ENCODE measurements around the gene H3-3A.

H3-3A gene

GRCh38 chr1:226059709-226060108, 2.8 kb upstream of the H3-3A start:
- TF ChIP-seq, protein P1, sequence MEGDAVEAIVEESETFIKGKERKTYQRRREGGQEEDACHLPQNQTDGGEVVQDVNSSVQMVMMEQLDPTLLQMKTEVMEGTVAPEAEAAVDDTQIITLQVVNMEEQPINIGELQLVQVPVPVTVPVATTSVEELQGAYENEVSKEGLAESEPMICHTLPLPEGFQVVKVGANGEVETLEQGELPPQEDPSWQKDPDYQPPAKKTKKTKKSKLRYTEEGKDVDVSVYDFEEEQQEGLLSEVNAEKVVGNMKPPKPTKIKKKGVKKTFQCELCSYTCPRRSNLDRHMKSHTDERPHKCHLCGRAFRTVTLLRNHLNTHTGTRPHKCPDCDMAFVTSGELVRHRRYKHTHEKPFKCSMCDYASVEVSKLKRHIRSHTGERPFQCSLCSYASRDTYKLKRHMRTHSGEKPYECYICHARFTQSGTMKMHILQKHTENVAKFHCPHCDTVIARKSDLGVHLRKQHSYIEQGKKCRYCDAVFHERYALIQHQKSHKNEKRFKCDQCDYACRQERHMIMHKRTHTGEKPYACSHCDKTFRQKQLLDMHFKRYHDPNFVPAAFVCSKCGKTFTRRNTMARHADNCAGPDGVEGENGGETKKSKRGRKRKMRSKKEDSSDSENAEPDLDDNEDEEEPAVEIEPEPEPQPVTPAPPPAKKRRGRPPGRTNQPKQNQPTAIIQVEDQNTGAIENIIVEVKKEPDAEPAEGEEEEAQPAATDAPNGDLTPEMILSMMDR (IDR thresholded peaks at IDR 0.05; ENCODE audit: low read depth, low read length): no peak
- no peaks in the 10 kb centered on the region for H3K9me3 ChIP-seq
- H3K27me3 ChIP-seq: no peaks in the 10 kb centered on the region
- 0 out of 2 replicates have a peak, but pooled peaks cover 2% of the 10 kb centered on the region for H3K4me1 ChIP-seq
- H3K4me3 ChIP-seq (ENCODE audit: low read depth, low read length): no peak overlapping the region
- 0 out of 2 replicates have a peak, but pooled peaks cover 2% of the 10 kb centered on the region for H3K36me3 ChIP-seq
- DNase-seq: no peak

DNA sequence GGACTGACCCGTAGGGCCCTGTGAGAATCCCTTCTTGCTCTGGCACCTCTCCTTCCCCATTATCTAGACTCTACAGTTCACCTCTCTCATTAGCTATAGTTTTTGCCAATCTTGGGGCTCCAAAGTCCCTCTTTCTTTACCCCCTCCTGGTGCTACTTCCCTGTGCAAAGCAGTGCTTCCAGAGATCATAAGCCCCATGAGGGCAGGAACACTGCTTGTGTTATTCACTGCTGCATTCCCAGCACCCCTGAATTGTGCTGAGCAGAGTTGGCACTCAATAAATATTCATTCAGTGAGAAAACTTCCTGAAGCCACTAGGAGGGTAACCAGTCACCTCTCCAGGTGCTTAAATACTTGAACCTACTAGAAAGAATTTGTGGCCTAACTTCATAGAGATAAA, 2.1 kb upstream of the H3-3A start:
- Histone ChIP-seq H3K4me1 (0 out of 2 replicates have a peak, but pooled peaks cover 2% of the 10 kb centered on the region), H3K36me3 (peaks cover 7% of the 10 kb centered on the region; the same call in 1 of the 2 replicates), H3K9me3 (no peaks in the 10 kb centered on the region), H3K27me3 (no peaks in the 10 kb centered on the region), H3K4me3 (ENCODE audit: low read depth, low read length) (no peak overlapping the region)
- TF ChIP-seq, protein P1 (IDR thresholded peaks at IDR 0.05; ENCODE audit: low read depth, low read length): no peak
- no peak for DNase-seq

GRCh38 chr1:226061068-226061840, 1.3 kb upstream of the H3-3A start:
- TF ChIP-seq, protein P1 (IDR thresholded peaks at IDR 0.05; ENCODE audit: low read depth, low read length): no peak
- Histone ChIP-seq H3K36me3 (peaks cover 15% of the 10 kb centered on the region), H3K27me3 (no peaks in the 10 kb centered on the region), H3K9me3 (no peaks in the 10 kb centered on the region), H3K4me3 (ENCODE audit: low read depth, low read length) (peak overlapping the region; percentile 80), H3K4me1 (0 out of 2 replicates have a peak, but pooled peaks cover 2% of the 10 kb centered on the region)
- no peak for DNase-seq

- Histone ChIP-seq H3K36me3 (peaks cover 22% of the 10 kb centered on the region), H3K9me3 (no peaks in the 10 kb centered on the region), H3K4me1 (0 out of 2 replicates have a peak, but pooled peaks cover 2% of the 10 kb centered on the region), H3K4me3 (ENCODE audit: low read depth, low read length) (peak overlapping the region; percentile 80), H3K27me3 (no peaks in the 10 kb centered on the region)
- TF ChIP-seq, protein P1 (IDR thresholded peaks at IDR 0.05; ENCODE audit: low read depth, low read length): no peak
- DNase-seq: peak; percentile 89
Measured at GRCh38 chr1:226061841-226062557, 517 bp upstream of the H3-3A start.

- peak; percentile 57 for DNase-seq
- peak overlapping the region; percentile 77 for H3K4me3 ChIP-seq (ENCODE audit: low read depth, low read length)
Measured at GRCh38 chr1:226063224-226063976, 884 bp downstream of the H3-3A start.

More at GRCh38 chr1:226063224-226063976, 884 bp downstream of the H3-3A start:
- no peaks in the 10 kb centered on the region for H3K9me3 ChIP-seq
- 0 out of 2 replicates have a peak, but pooled peaks cover 2% of the 10 kb centered on the region for H3K4me1 ChIP-seq
- no peaks in the 10 kb centered on the region for H3K27me3 ChIP-seq
- TF ChIP-seq, protein P1 (IDR thresholded peaks at IDR 0.05; ENCODE audit: low read depth, low read length): no peak
- H3K36me3 ChIP-seq: peaks cover 36% of the 10 kb centered on the region
